ENCODE data around the gene TSSC4. TPM values are rescaled to one million over a fixed set of nuclear protein-coding genes. Genes with fewer than 3 reads are reported as not detected.

TSSC4 gene
- total RNA-seq, 1 donor from 2014 or later = 70.0 TPM

DNA sequence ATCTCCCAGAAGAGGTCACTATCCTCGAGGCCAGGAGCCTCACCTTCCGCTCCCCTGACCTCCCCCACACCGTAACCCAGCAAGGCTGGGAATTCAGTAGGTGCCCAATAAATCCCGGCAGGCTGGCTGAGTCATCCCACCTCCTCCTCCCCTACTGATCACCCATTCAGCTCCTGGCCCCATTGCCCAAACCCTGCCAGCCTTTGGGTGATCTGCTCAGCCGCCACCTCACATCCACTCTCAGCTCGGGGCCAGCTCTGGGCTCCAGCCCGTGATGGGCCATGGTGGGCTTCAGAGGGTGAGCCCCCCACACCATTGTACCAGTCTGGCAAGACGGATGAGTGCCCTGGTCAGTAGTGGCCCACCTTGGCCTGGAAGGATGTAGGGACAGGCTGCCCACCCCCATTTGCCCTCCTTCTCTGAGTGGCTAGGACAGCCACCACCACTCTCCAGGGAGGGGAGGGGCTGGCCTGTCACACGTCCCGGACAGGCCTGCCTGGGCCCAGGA lies 35.5 kb downstream of the TSSC4 start:
- no peaks in the 10 kb centered on the region for H4K20me1 ChIP-seq (ENCODE audit: insufficient read depth, low read length)
- no peak overlapping the region for H3K27ac ChIP-seq (ENCODE audit: low read depth, low read length)
- no peak for DNase-seq (ENCODE audit: low read depth)
- H3K36me3 ChIP-seq (ENCODE audit: insufficient read depth, low read length) = no peaks in the 10 kb centered on the region
- TF ChIP-seq EZH2 (IDR thresholded peaks at IDR 0.05; ENCODE audit: insufficient read depth, low read length) = no peak
- TF ChIP-seq, protein P1, sequence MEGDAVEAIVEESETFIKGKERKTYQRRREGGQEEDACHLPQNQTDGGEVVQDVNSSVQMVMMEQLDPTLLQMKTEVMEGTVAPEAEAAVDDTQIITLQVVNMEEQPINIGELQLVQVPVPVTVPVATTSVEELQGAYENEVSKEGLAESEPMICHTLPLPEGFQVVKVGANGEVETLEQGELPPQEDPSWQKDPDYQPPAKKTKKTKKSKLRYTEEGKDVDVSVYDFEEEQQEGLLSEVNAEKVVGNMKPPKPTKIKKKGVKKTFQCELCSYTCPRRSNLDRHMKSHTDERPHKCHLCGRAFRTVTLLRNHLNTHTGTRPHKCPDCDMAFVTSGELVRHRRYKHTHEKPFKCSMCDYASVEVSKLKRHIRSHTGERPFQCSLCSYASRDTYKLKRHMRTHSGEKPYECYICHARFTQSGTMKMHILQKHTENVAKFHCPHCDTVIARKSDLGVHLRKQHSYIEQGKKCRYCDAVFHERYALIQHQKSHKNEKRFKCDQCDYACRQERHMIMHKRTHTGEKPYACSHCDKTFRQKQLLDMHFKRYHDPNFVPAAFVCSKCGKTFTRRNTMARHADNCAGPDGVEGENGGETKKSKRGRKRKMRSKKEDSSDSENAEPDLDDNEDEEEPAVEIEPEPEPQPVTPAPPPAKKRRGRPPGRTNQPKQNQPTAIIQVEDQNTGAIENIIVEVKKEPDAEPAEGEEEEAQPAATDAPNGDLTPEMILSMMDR (IDR thresholded peaks at IDR 0.05; ENCODE audit: insufficient read depth, low read depth, low read length) = no peak
- H3K79me2 ChIP-seq (ENCODE audit: insufficient read depth, low read length) = no peaks in the 10 kb centered on the region
- Mint-ChIP-seq H3K9me3 (ENCODE audit: unreplicated experiment) (peaks cover 9% of the 10 kb centered on the region), H3K27me3 (ENCODE audit: low read depth, unreplicated experiment) (peaks cover 51% of the 10 kb centered on the region), H3K36me3 (ENCODE audit: low read depth, unreplicated experiment) (no peaks in the 10 kb centered on the region), H3K4me1 (ENCODE audit: low read depth, unreplicated experiment) (no peaks in the 10 kb centered on the region), H3K4me3 (ENCODE audit: unreplicated experiment) (no peak overlapping the region), H3K27ac (ENCODE audit: unreplicated experiment) (no peak overlapping the region)
- no peak overlapping the region for H3K9ac ChIP-seq (ENCODE audit: low read length)
- H3K27me3 ChIP-seq (ENCODE audit: insufficient read depth, low read length) = peaks cover 10% of the 10 kb centered on the region
- no peaks in the 10 kb centered on the region for H3K9me3 ChIP-seq (ENCODE audit: insufficient read depth, low read depth, low read length)
- FAIRE-seq = no peak
- H3K4me2 ChIP-seq (ENCODE audit: low read length) = no peak overlapping the region
- H3K4me1 ChIP-seq (ENCODE audit: insufficient read depth, low read length) = no peaks in the 10 kb centered on the region
- H2AFZ ChIP-seq (ENCODE audit: low read depth, low read length) = no peak overlapping the region
- no peak overlapping the region for H3K4me3 ChIP-seq (ENCODE audit: insufficient read depth, low read depth, low read length)

DNA sequence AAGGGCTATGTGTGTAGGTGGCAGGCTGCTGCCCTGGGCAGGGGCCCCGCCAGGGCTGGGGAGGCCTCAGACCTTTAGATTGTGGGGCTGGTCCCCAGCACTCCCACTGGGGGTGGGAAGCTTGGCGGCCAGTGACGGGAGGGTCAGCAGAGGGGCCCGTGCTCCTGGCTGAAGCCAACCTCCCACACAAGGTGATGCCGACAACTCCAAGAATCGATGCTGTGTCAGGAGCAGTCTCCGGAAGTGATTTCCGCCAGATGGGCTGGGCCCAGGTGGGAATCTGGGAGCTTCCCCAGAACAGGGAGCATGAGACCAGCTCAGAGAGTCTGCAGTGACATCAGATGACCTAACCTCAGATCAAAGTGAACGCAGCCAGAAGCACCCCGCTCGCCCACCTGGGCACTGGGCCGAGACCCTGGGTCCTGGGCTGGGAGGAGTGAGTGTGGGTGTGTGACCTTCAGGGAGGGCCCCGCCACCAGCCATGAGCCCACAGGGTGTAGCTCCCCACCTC lies 36.0 kb downstream of the TSSC4 start:
- no peak overlapping the region for H3K27ac ChIP-seq (ENCODE audit: low read depth, low read length)

DNA sequence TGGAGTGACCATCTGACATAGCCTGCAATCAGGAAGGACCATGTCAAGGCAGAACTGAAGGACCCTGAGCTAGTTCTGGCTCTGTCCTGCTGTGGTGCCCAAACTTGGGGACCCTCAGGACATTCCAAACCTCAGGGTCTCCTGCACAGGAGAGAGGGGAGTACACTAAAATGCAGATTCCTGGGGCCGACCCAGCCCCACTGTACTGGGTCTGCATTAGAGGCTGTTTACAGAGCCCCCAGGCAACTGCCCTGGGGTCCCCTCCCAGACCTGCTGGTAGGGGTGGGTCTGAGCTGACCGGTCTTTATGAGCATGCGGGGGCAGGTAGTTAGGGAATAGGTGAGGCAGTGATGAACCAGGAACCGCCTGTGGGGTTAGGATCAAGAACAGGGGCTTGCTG lies 37.0 kb downstream of the TSSC4 start:
- no peak for DNase-seq (ENCODE audit: low read depth)
- no peak overlapping the region for H3K27ac Mint-ChIP-seq (ENCODE audit: unreplicated experiment)
- H2AFZ ChIP-seq (ENCODE audit: low read depth, low read length) = no peak overlapping the region
- H3K4me3 ChIP-seq (ENCODE audit: insufficient read depth, low read depth, low read length) = no peak overlapping the region
- H3K79me2 ChIP-seq (ENCODE audit: insufficient read depth, low read length) = no peaks in the 10 kb centered on the region
- no peaks in the 10 kb centered on the region for H3K4me1 Mint-ChIP-seq (ENCODE audit: low read depth, unreplicated experiment)
- H3K9me3 Mint-ChIP-seq (ENCODE audit: unreplicated experiment) = peaks cover 9% of the 10 kb centered on the region
- peaks cover 12% of the 10 kb centered on the region for H3K27me3 ChIP-seq (ENCODE audit: insufficient read depth, low read length)
- H3K4me2 ChIP-seq (ENCODE audit: low read length) = no peak overlapping the region
- H3K27ac ChIP-seq (ENCODE audit: low read depth, low read length) = no peak overlapping the region
- H3K36me3 Mint-ChIP-seq (ENCODE audit: low read depth, unreplicated experiment) = no peaks in the 10 kb centered on the region
- peaks cover 55% of the 10 kb centered on the region for H3K27me3 Mint-ChIP-seq (ENCODE audit: low read depth, unreplicated experiment)
- no peak overlapping the region for H3K4me3 Mint-ChIP-seq (ENCODE audit: unreplicated experiment)
- no peak overlapping the region for H3K9ac ChIP-seq (ENCODE audit: low read length)
- TF ChIP-seq, protein P1 (IDR thresholded peaks at IDR 0.05; ENCODE audit: insufficient read depth, low read depth, low read length) = no peak
- no peak for TF ChIP-seq EZH2 (IDR thresholded peaks at IDR 0.05; ENCODE audit: insufficient read depth, low read length)
- peaks cover under 1% of the 10 kb centered on the region for H3K9me3 ChIP-seq (ENCODE audit: insufficient read depth, low read depth, low read length)
- FAIRE-seq = no peak
- H3K36me3 ChIP-seq (ENCODE audit: insufficient read depth, low read length) = no peaks in the 10 kb centered on the region
- H3K4me1 ChIP-seq (ENCODE audit: insufficient read depth, low read length) = no peaks in the 10 kb centered on the region
- no peaks in the 10 kb centered on the region for H4K20me1 ChIP-seq (ENCODE audit: insufficient read depth, low read length)

More for the DNA sequence above, 36.0 kb downstream of the TSSC4 start:
- Histone ChIP-seq H3K9ac (ENCODE audit: low read length) (no peak overlapping the region), H3K4me2 (ENCODE audit: low read length) (no peak overlapping the region), H3K4me1 (ENCODE audit: insufficient read depth, low read length) (no peaks in the 10 kb centered on the region), H2AFZ (ENCODE audit: low read depth, low read length) (no peak overlapping the region), H3K36me3 (ENCODE audit: insufficient read depth, low read length) (no peaks in the 10 kb centered on the region), H3K27me3 (ENCODE audit: insufficient read depth, low read length) (peaks cover 10% of the 10 kb centered on the region), H4K20me1 (ENCODE audit: insufficient read depth, low read length) (no peaks in the 10 kb centered on the region), H3K4me3 (ENCODE audit: insufficient read depth, low read depth, low read length) (no peak overlapping the region), H3K9me3 (ENCODE audit: insufficient read depth, low read depth, low read length) (no peaks in the 10 kb centered on the region), H3K79me2 (ENCODE audit: insufficient read depth, low read length) (no peaks in the 10 kb centered on the region)
- DNase-seq (ENCODE audit: low read depth) = no peak
- TF ChIP-seq, protein P1 (IDR thresholded peaks at IDR 0.05; ENCODE audit: insufficient read depth, low read depth, low read length) = no peak
- TF ChIP-seq EZH2 (IDR thresholded peaks at IDR 0.05; ENCODE audit: insufficient read depth, low read length) = no peak
- Mint-ChIP-seq H3K4me1 (ENCODE audit: low read depth, unreplicated experiment) (no peaks in the 10 kb centered on the region), H3K27ac (ENCODE audit: unreplicated experiment) (no peak overlapping the region), H3K27me3 (ENCODE audit: low read depth, unreplicated experiment) (peaks cover 50% of the 10 kb centered on the region), H3K36me3 (ENCODE audit: low read depth, unreplicated experiment) (no peaks in the 10 kb centered on the region), H3K9me3 (ENCODE audit: unreplicated experiment) (peaks cover 9% of the 10 kb centered on the region), H3K4me3 (ENCODE audit: unreplicated experiment) (no peak overlapping the region)
- FAIRE-seq = no peak
